HG02610 (cell line): ENCODE data around the gene PTH2.

ENCODE experiments used
- ATAC-seq: cut with Tn5 transposase; IDR thresholded peaks from one replicate; pipeline ENCODE4 v1.9.1; 2021; ENCODE audit warnings: mild to moderate bottlenecking, moderate library complexity; ENCODE audit not compliant: unreplicated experiment

PTH2 gene

GRCh38 chr19:49432141-49433073 lies 9.2 kb upstream of the PTH2 start:
- no peak for ATAC-seq

- no peak for ATAC-seq
Measured at GRCh38 chr19:49431330-49431749, 8.1 kb upstream of the PTH2 start.

DNA sequence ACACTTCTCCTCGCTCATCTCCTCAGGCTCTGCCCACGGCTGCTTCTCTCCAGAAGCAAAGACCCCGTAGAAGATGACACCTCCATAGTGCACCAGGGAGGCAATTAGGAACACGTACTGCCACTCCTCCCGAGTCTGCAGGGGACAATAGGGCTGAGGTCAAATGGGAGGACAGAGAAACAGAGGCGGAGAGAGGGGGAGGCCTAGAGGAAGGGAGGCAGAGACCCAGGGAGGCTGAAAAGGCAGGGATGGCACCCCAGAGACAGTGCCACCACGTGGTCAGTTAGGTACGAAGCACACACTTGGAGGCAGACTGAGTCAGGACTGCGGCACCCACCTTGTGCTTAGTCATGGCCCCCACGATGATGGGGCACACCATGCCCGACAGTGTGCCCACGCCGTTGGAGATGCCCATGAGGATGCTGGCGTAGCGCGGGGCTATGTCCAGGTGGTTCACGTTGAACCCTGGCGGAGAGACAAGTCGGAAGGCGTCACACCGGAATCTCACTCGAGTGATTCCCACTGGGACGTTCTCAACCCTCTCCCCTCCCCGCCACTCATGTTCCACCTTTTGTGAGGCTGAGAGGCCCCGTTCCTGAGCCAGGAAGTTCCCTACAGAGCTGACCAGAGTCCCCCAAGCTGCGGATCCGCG lies 7.6 kb upstream of the PTH2 start:
- no peak for ATAC-seq

GRCh38 chr19:49430172-49430677 lies 7.0 kb upstream of the PTH2 start:
- no peak for ATAC-seq

GRCh38 chr19:49428547-49429451 lies 5.6 kb upstream of the PTH2 start:
- ATAC-seq = no peak

DNA sequence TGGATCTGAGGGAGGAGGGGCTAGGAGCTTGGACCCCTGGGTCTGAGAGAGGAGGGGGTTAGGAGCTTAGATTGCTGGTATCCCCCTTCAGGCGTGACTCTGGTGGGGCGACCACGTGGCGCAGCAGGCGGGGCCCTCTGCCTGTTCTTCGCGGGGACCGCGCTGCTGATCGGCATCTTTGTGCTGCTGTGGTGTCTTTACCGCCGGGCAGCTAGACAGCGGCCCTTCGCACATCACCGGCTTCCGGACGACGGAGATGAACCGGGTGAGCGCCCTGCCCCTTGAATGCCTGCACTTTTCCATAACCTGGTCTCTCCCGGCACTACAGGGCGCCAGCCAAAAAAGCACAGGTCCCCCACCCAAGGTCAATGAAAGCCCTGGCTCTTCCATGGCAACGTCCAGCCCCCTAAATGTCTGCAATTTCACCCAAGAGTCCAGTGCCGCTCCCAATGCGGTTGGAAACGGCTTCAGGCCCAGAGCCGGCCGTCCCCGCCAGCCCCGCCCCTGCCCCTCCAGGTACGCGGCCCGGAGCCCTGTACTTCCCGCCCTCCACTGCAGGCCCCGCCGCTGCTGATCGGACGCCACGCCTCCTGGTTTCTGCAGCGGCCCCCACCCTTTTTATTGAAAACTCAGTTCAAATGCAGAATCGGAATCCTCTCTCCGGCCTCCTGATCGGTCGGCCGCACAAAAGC lies 4.8 kb upstream of the PTH2 start:
- ATAC-seq = no peak

DNA sequence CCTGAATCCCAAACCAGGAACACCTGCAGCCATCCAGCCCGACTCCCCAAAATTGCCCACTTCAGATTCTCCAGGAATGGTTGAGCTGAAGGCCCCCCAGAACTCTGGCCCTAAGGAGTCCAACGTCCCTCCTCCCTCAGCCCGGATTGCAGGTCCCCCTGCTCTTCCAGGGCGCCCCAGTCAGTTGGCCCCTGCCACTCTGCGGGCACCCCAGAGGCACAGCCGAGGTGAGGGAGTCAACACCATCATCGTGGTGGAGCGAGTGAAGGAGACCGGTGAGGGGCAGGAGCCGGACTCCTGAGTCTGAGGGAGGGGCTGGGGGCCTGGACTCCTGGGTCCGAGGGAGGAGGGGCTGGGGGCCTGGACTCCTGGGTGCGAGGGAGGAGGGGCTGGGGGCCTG lies 4.1 kb upstream of the PTH2 start:
- no peak for ATAC-seq

DNA sequence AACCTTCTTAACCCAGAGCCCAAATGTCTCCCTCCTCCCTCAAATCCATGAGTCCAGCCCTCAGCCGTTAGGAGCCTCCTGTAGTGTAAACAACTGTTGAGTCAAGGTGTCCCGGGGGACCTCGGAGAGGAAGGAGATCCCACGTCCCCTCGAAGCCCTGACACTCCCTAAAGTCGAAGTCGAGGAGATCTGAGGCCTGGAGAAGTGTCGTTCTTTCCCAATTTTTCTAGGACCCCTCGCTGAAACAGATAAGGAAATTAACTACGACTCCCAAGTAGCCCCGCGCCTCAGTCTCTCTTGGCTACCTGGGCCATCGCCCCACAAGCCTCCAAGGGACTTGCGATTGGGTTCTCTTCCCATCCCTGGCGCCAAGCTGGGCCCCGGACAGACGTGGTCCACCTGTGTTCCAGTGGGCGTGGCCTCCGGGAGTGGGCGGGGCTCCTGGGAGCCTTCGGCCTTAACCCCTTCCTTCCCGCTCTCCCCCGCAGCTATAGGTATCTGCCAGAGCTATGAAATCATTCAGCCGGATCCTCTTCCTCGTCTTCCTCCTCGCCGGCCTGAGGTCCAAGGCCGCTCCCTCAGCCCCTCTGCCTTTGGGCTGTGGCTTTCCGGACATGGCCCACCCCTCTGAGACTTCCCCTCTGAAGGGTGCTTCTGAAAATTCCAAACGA lies 2.8 kb upstream of the PTH2 start:
- no peak for ATAC-seq

GRCh38 chr19:49425178-49425577 lies 1.9 kb upstream of the PTH2 start, which contains the start of gene GFY:
TSS of gene GFY (plus strand) at chr19:49425388. CDS start at chr19:49426431, 1,043 bp downstream.
- no peak for ATAC-seq

GRCh38 chr19:49423985-49424303 lies 703 bp upstream of the PTH2 start:
- ATAC-seq = no peak

GRCh38 chr19:49422407-49423070 lies 702 bp downstream of the PTH2 start:
- no peak for ATAC-seq

DNA sequence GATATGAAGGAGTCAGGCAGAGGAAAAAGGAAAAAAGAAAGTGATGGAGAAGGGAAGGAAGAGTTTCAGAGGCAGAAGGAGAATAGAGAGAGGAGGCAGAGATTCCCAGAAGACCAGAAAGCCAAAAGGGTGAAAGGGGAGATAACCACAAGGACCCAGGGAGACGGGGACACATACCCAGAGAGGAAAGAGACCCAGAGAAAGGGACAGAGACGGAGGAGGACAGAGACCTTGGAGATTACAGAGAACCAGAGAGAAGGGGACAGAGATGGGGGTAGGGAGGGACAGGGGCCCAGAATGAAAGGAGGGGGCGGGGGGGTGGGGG lies 1.4 kb downstream of the PTH2 start:
- no peak for ATAC-seq

DNA sequence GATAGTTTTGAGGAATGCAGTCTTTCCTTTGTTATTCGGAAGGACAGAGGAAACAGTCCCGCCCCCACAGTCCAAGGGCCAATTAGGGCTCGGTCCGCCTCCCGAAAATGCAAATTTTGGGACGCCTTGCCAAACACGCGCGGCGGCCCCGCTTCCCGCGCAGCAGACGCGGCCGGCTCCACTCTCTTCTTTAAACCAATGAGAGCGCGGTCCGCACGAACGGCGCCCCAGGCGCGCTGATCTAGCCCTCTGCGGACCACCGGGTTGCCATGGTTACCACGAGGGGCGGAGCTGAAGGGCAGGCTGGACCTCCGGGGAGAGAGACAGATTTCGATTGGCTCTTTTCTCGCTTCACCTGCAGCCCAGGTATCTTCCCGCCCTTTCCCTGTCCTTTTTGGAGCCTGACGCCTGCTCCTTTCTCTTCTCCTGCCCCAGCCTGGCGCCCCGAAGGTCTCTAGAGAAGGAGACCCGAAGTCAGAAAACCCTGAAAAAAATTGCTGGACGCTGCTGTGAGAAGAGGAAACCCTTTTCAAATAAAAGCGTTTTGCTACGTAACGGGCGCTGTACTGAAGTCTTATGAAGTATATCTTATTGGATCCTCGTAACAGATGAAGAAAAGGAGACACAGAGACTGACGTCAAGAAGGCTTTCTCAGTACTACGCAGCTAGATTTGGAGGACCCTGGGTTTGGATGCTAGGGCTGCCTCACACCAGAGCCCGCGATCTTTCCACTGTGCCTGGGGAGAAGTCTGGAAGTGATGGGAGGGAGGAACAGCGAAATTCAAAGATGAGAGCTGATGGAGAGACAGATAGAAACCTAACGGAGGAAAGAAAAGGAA lies 2.0 kb downstream of the PTH2 start:
- ATAC-seq = no peak

GRCh38 chr19:49420227-49420626 lies 3.0 kb downstream of the PTH2 start:
- no peak for ATAC-seq

- ATAC-seq = no peak
Measured at GRCh38 chr19:49419173-49419572, 4.1 kb downstream of the PTH2 start.

- no peak for ATAC-seq
Measured at GRCh38 chr19:49418511-49418910, 4.7 kb downstream of the PTH2 start.

- no peak for ATAC-seq
Measured at GRCh38 chr19:49417088-49417487, 6.2 kb downstream of the PTH2 start.

DNA sequence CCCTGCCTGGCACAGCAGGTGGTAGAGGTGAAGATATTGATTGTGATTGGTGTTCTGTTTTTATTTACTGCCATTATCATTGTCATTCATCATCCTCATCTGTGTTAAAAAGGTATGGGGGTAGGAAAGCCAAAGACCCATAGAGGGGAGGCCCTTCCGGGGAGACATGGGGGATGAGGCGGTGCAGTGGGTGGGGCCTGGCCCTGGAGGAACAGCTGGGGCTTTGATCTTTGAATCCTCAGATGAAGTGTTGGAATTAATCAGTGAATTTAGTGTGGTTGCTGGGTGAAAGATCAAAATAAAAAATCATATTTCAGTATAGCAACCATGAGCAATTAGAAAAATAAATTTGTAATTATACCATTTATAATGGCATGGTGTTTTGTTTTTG lies 7.4 kb downstream of the PTH2 start:
- no peak for ATAC-seq
